ENCODE measurements around the gene OR6C3.
"Not testable (repeated sequence)": the region's sequence is repeated elsewhere in the genome, so short reads cannot be mapped to it uniquely, and the experiment has no call there.

OR6C3 gene

GRCh38 chr12:55330446-55330845, at the start of gene OR6C3:
Gene OR6C3 (plus strand): TSS chr12:55330746. CDS start chr12:55331701, 955 bp downstream.
- no peak for DNase-seq (ENCODE audit: low read depth)

- no peak for DNase-seq (ENCODE audit: low read depth)
Observed at GRCh38 chr12:55280991-55281390, 49.6 kb upstream of the OR6C3 start.

GRCh38 chr12:55289999-55290398, 40.5 kb upstream of the OR6C3 start:
- no peak for DNase-seq (ENCODE audit: low read depth)

GRCh38 chr12:55296469-55296868, 34.1 kb upstream of the OR6C3 start, which contains the start of gene OR6C6:
Gene OR6C6 (minus strand): TSS chr12:55296569. CDS start chr12:55295232, 1,337 bp downstream.
- no peak for DNase-seq (ENCODE audit: low read depth)

- DNase-seq (ENCODE audit: low read depth) = no peak
Observed at GRCh38 chr12:55314043-55314442, 16.5 kb upstream of the OR6C3 start, which contains the start of gene OR6C1. Gene OR6C1 (plus strand): TSS chr12:55314343. CDS start chr12:55320600, 6,257 bp downstream.

DNA sequence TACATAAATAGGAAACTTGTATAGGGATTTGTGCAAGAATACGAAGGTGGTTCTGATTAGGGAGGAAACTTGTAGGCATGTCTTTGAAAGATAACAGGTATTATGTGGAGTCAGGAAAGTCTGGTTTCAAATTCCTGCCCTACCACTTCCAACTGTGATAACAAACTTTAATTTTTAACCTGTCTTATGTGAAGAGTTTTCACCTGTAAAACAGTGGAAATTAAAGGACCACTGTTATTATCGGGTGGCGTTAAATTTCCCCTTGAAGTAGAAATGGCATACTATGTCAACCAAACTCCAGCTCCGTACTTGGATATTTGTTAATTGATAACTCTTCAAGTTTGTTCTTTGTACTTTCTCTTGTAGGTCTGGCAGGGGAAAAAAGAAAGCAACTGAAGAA, 10.3 kb upstream of the OR6C3 start:
- DNase-seq (ENCODE audit: low read depth) = no peak

DNA sequence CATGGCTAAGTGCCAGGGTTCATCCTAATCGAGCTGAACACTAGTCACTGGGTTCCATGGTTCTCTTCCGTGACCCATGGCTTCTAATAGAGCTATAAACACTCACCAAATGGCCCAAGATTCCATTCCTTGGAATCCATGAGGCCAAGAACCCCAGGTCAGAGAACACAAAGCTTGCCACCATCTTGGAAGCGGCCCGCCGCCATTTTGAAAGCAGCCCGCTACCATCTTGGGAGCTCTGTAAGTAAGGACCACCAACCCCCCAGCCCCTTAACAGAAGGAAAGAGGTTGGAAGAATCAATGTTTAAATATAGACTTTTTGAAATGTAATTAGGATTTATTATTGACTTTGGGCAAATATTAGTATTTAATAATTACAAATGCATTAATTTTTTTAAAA, 4.7 kb upstream of the OR6C3 start:
- not testable (repeated sequence) for DNase-seq (ENCODE audit: low read depth)

DNA sequence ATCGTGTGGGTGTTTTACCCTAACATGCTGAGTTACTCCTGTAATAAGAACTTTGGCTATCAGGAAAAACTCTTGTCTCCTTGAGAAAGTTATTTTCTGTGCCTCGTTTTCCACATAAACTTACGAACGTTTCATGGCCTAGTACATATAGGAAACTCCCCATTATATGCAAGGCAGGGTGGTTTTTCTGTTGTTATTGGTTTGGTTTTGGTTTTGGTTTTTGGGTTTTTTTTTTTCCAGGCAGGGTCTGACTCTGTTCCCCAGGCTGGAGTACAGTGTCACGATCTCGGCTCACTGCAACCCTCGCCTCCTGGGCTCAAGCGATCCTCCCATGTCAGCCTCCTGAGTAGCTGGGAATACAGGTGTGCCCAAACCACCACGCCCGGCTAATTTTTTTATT, 5.5 kb downstream of the OR6C3 start:
- DNase-seq (ENCODE audit: low read depth) = no peak

DNA sequence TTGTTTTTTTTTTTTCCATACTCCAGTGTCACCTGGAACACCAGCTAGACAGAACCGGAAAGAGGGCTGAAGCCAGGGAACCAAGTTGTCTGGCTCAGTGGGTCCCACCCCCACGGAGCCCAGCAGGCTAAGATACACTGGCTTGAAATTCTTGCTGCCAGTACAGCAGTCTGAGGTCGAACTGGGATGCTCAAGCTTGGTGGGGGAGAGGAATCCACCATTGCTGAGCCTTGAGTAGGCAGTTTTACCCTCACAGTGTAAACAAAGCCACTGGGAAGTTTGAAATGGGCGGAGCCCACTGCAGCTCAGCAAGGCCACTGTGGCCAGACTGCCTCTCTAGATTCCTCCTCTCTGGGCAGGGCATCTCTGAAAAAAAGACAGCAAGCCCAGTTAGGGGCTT, 24.8 kb downstream of the OR6C3 start:
- not testable (repeated sequence) for DNase-seq (ENCODE audit: low read depth)

GRCh38 chr12:55362675-55363074, 32.1 kb downstream of the OR6C3 start, which contains the start of gene OR6C75:
Gene OR6C75 (plus strand): TSS chr12:55362975. CDS start chr12:55365111, 2,136 bp downstream.
- no peak for DNase-seq (ENCODE audit: low read depth)

DNA sequence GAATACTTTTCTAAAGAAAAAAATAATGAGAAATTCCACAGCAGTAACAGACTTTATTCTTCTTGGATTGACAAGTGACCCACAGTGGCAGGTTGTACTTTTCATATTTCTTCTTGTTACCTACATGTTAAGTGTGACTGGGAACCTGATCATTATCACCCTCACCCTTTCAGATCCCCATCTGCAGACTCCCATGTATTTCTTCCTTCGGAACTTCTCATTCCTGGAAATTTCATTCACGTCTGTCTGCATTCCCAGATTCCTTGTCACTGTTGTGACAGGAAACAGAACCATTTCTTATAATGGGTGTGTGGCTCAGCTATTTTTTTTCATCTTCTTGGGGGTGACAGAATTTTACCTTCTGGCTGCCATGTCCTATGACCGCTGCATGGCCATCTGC, 34.5 kb downstream of the OR6C3 start:
- DNase-seq (ENCODE audit: low read depth) = no peak

DNA sequence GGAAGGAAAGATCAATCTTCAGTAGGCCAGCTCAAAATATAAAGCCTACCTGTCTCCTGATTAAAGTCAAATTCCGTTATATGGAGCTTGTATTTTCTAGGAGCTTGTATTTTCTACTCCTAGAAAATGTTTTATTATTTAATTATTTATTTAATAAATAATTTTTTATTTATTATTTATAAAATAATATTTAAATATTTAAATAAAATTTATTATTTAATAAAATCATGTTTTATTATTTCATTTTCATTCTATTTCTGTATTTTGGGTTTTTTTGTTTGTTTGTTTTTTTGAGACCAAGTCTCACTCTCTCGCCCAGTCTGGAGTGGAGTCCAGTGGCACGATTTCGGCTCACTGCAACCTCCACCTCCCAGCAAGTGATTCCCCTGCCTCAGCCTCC, 42.0 kb downstream of the OR6C3 start:
- DNase-seq (ENCODE audit: low read depth) = no peak

Data from fibroblast of gingiva (primary cell).